Measurements from ENCODE around the gene EPB41L4A.
"Not testable (repeated sequence)": the region's sequence is repeated elsewhere in the genome, so short reads cannot be mapped to it uniquely, and the experiment has no call there.

The EPB41L4A gene

DNA sequence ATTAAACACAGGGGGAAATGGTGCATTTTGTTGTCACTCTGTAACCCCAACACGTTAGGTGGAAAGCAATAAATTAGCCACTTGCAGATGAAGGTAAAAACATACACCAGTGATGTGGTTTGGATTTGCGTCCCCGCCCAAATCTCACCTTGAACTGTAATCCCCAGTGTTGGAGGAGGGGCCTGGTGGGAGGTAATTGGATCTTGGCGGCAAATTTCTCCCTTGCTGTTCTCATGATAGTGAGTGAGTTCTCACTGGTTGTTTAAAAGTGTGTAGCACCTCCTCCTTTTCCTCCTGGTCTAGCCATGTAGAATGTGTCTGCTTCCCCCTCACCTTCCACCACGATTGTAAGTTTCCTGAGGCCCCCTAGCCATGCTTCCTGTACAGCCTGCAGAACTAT is 17.2 kb downstream of the EPB41L4A start:
- in situ Hi-C loops (cut with HindIII; ENCODE audit: low sequenced_read_pairs) = no loop called here

DNA sequence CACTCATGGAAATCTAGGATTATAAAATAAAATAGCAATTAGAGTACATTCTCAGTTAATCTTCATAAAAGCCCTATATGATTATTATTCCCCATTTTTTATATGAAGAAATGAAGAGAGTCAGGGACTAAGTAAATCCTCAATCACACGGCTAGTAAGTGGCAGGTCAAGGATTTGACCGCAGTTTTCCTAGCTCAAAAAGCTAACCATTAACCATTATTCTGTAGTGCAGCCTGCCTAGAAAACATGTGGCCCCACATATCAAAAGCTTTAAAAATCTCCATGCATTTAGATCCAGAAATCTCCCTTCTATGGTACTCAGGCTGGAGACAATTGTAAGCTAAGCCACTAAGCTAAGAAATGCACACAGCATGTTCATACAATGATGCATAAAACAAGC is 21.4 kb downstream of the EPB41L4A start:
- in situ Hi-C loops (cut with HindIII; ENCODE audit: low sequenced_read_pairs) = no loop called here

DNA sequence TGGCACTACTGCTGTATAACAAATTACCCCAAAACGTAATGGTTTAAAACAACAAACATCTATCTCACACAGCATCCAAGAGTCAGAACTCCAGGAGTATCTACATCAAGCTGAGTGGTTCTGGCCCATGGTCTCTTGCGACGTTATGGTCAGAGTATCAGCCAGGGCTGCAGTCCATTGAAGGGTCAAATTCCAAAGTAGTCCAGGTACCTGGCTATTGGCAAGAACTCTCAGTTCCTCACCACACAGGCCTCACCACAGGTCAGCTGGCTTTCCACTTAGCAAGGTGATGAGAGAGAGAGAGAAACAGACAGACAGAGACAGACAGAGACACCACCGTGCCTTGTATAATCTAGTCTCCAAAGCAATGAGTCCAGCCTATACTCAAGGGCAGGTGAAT is 22.6 kb downstream of the EPB41L4A start:
- in situ Hi-C loops (cut with HindIII; ENCODE audit: low sequenced_read_pairs) = no loop called here

DNA sequence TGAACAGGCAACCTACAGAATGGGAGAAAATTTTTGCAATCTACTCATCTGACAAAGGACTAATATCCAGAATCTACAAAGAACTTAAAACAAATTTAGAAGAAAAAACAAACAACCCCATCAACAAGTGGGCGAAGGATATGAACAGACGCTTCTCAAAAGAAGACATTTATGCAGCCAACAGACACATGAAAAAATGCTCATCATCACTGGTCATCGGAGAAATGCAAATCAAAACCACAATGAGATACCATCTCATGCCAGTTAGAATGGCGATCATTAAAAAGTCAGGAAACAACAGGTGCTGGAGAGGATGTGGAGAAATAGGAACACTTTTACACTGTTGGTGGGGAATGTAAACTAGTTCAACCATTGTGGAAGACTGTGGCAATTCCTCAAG is 23.8 kb downstream of the EPB41L4A start:
- in situ Hi-C loops (cut with HindIII; ENCODE audit: low sequenced_read_pairs) = not testable (repeated sequence)

DNA sequence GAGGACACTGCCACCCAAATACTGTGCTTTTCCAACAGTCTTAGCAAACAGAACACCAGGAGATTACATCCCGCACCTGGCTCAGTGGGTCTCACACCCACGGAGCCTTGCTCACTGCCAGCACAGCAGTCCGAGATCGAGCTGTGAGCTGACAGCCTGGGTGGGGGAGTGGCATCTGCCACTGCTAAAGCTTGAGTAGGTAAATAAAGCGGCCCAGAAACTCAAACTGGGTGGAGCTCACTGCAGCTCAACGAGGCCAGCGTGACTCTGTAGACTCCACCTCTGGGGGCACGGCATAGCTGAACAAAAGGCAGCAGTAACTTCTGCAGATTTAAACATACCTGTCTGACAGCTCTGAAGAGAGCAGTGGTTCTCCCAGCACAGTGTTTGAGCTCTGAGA is 28.8 kb downstream of the EPB41L4A start:
- in situ Hi-C loops (cut with HindIII; ENCODE audit: low sequenced_read_pairs) = no loop called here

DNA sequence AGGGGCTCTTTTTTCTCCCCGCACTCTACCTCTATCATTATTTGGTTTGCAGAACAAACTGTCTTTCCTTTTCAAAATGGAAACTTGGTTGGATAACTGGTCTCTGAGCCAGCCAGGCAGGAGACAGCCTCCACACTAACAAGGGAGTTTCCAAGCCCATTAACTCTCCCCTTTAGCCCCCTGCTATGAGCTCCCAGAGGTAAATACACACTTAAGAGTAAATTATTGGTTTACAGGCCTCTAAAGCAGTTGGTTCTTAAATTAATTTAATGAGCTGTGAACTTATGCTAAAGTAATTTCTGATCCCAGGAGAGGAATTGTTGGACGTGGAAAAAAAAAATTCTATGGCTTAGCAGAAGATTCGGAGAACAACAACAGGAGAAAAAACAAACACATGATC is 30.3 kb downstream of the EPB41L4A start:
- in situ Hi-C loops (cut with HindIII; ENCODE audit: low sequenced_read_pairs) = no loop called here

DNA sequence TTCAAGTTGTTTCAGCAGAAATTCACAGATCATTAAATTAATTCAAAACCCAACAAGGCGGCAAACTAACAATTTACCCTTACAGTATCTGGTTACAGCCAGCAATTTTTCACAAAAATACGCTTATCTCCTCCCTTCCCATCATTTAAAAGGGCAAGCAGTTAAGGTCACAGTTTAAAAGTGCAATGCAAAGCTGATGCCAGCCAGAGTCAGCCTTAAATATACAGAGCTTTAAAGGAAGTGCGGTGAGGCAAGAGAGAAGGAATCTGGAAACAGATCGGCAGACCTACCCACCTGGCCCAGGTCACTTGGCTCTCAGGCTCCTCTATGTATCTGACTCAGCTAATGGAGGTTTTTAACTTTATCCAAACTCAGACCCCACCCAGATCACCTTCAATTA is 31.0 kb downstream of the EPB41L4A start:
- in situ Hi-C loops (cut with HindIII; ENCODE audit: low sequenced_read_pairs) = no loop called here

DNA sequence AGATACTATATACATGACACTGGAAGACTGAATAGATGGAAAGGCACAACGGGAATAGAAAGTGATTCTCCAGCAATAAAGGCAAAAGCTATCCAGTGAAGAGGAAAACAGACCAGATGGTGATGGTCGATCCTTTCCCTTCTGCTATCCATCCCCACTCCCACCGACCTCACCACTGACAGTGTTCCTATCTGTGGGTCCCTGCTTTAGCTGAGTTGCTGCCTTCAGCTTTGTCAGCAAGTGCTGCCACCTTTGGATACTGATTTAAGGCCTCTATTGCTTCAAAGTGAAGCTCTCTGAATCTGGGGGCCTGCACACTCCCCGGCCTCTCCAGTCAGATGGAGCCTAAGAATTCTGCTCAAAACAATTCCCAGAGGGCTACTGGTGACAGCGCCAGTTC is 32.3 kb downstream of the EPB41L4A start:
- in situ Hi-C loops (cut with HindIII; ENCODE audit: low sequenced_read_pairs) = no loop called here

DNA sequence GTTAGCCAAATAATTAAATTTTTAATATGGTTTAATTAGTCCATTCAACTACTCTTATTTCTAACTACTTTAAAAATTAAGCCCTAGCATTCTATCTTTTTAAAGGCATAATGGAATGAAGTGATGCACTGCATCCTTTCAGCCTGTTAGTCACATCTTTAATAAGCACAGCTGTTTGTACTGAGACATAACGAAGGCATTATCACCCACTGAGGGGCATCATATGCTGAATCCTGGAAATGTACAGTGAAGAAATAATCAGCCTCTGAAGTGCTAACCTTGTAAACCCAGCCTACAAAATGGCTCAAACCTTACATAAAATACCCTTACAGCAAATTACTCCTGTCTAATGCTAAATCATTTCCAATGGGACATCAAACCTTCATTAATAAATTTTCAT is 33.1 kb downstream of the EPB41L4A start:
- in situ Hi-C loops (cut with HindIII; ENCODE audit: low sequenced_read_pairs) = no loop called here

DNA sequence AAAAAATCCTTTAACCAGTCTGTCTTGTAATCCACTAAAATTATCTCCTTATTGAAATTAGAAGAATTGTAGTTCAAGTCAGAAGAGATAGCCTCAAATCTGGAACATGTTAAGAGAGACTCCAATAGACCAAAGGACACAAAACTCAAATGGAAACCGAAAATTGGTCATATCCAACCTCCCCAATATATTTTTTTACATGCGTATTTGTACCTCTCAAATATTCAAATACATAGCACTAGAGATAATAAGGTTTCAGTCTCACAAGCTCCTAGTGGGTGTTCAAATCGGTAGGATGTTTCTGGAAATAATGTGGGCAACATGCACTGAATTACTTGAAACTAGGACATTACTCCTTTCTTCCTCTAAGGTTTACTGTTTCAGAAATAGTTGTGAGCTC is 33.5 kb downstream of the EPB41L4A start:
- in situ Hi-C loops (cut with HindIII; ENCODE audit: low sequenced_read_pairs) = no loop called here

DNA sequence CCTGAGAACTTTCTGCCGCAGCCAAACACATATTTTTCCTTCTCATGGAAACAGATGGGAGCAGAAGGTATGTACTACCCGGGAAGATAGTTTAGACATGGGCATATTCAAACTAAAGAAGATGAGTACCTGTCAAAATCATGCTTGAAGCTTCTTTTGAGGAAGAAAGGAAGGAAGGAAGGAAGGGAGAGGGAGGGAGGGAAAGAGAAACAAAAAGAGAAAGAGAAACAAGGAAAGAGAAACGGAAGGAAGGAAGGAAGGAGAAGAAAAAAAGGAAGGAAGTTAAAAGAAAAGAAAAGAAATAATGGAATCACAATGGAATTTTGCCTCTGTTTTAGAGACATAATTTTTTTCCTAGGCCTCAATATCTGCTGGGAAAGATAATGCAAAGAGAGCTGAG is 34.6 kb downstream of the EPB41L4A start:
- in situ Hi-C loops (cut with HindIII; ENCODE audit: low sequenced_read_pairs) = no loop called here

DNA sequence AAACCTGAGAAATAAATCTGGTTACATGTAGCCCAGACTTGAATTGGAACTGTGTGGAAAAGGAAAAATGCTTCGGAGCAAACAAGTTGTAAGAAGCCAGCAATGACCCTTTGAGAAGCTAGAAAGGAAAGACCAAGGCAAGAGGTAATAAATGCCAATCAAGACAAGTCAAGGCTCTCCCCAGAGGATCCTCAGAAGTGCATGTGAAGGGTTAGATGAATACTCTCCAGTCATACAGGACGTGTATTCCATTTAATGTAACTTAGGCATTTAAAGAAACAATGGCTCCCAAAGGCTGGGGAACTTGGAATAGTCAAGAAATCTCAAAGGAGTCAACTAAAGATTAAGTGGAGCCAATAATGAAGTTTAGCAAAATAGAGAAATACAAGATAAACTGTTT is 36.2 kb downstream of the EPB41L4A start:
- in situ Hi-C loops (cut with HindIII; ENCODE audit: low sequenced_read_pairs) = no loop called here

DNA sequence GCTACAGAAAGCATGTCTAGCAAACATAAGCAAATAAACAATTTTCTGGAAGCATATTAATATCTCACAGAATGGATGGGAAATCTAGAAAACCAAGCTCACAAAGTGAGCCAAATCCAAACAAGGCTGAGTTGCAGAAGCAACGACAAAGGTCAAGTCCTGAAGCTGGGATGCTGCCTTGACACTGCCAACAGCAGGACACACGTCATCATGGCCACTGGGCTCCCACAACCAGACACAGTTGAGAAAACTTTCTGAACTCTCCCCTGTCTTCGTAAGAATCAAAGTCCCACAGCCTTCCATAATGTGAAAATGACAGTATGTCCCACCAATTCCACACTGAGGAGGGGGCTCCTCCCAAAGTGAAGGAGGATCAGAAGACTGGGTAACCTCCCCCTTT is 37.6 kb downstream of the EPB41L4A start:
- in situ Hi-C loops (cut with HindIII; ENCODE audit: low sequenced_read_pairs) = no loop called here

DNA sequence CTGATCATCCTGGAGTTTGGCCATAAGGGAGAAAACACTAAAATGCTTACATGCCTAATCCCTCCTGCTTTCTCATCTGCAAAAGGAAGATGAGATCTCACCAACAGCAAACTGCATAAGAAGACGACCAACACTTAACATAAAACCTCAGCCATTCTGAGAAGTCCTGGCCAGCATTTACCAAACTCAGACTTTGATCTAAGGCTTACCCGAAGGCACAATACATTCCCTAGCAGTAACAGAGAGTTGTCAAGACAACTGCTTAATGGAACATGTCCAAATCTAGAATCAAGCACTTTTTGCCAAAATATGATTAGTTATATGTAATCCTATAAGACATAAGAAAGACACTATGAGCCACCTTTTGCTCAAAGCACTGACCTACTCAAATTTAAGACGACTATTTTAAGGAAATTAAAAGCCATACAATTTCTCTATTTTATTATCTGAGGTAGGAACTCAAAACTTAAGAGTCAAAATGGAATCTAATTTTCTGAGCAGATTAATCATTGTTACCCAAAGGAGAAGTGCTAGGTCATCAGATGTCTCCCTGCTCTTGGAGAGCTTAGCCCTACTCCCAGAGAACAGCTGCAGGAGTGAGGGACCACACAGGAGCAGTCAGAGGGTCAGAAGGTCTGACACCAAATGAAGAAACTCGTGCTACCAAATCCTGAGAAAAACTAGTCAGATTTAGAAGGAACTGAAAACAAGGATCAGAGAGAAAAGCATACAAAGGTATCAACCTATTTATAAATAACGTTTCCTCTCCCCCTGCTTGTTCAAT is 39.3 kb downstream of the EPB41L4A start:
- in situ Hi-C loops (cut with HindIII; ENCODE audit: low sequenced_read_pairs) = no loop called here

DNA sequence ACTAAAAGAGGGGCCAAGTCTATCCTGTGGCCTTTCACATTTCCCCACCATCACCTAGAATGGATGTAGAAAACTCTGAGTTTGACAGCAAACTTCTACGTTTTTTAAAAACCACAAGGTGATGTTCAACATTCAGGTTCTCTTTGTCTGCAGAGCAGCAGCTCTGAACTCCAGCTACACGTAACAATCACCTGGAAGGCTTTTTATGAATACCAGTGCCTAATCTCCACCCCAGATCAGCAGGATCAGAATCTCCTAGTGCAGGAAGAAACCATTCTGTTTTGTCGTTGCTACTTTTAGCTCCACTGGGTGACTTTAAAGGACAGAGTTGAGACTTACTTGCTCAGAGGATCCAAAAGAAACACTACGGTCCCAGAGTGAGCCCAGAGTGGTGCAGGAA is 44.3 kb downstream of the EPB41L4A start:
- in situ Hi-C loops (cut with HindIII; ENCODE audit: low sequenced_read_pairs) = no loop called here

DNA sequence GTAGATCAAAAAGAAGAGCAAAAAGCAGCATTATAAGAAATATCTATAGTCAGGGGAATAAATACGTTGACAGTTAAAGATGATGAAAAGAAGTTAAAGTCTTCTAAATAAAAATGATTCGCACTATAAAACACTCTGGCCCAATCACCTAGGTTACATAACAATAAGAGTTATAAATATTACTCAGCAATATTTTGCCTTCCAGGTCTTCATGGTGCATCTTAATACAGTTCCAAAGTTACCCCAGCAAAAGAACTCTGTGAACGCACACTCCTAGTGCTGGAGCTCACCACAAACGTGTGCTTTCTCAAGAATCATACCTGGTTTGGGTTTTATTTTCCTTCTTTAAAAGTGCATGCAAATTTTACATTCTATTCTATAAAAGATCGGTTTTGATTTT is 44.7 kb downstream of the EPB41L4A start:
- in situ Hi-C loops (cut with HindIII; ENCODE audit: low sequenced_read_pairs) = no loop called here

DNA sequence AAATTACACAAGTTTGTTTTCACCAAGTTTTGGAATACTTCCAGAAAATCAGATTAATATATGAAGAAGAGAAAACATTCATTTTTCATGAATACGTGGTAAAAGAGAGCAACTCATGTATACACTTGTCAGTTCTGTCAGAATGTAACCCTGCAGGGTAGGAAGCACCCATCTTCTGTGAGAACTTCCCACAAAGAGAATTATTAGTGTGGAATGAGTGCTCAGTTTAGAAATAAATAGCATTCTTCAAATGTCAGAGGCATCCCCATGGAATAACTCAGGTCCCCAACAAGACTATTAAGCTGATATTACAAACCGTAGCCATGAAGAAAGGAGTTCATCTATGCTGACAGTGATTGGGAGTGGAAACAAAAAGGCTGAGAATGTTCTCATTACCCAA is 45.2 kb downstream of the EPB41L4A start:
- in situ Hi-C loops (cut with HindIII; ENCODE audit: low sequenced_read_pairs) = no loop called here

DNA sequence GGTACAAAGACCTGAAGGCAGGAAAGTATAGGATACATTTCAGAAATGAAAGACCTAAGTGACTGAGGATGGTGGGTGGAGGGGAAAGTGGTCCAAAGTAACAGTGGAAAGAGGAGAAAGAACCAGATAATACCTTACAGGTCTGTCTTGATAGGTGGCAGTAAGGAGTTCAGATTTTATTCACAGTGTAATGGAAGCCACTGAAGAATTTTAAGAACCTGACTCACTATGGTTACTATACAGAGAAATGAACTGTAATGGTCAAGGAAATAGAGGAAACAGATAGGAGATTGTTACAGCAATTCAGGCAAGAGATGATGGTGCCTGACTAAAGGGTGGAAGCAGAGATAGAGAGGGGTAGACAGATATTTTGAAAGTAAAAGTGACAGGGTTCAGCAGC is 46.5 kb downstream of the EPB41L4A start:
- in situ Hi-C loops (cut with HindIII; ENCODE audit: low sequenced_read_pairs) = no loop called here

DNA sequence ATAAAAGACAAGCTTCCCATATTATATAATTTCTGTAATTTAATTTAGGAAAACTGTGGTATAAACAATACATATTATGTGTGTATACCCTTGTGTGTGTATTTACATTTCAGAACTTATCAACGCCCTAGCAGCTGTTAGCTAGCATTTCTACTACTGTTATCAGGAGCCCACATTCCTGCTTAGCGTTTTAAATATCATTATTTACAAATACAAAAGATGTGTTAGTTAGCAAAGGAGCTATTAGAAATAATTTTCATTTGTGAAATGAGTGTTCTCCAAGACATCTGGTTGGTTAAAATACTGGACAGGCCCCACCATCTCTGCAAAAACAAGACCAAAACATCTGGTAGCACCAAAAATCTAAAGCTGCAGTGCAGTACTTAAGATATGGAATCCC is 48.0 kb downstream of the EPB41L4A start:
- in situ Hi-C loops (cut with HindIII; ENCODE audit: low sequenced_read_pairs) = no loop called here

DNA sequence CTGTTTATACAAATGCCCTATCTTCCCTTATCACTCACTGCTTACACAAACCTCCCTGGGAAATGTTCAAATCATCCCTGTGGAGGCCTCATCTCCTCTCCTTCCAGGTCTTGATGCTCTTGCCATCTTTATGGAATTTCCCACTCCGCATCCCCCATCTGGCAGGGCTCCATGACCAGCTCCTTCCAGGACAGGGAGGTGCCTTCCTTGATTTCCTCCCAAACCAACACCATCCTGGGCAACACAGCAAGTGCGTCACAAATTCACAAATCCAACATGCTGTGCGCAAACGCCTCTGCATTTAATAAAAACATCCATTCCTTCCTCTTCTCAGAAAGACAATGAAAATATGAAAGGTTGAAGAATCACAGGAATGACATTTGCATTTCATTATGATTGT is 51.7 kb downstream of the EPB41L4A start:
- in situ Hi-C loops (cut with HindIII; ENCODE audit: low sequenced_read_pairs) = no loop called here

DNA sequence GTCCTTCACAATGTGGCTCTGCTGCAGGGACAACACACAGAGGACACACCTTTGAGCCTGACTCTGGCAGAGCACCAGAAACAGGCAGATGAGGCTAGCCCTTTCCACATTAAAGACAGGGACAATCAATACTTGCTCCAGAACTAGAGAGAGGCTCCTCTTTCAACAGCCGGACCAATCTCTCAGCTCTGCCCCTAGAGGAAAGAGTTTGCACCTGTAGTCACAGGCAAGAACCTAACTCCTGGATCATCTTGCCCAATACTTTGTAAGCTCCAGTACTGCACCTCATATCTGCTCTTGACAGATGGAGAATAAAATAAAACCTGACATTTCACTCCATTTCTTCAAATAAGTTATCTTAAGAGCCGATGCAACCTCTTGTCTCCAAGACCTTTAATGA is 52.1 kb downstream of the EPB41L4A start:
- in situ Hi-C loops (cut with HindIII; ENCODE audit: low sequenced_read_pairs) = no loop called here

DNA sequence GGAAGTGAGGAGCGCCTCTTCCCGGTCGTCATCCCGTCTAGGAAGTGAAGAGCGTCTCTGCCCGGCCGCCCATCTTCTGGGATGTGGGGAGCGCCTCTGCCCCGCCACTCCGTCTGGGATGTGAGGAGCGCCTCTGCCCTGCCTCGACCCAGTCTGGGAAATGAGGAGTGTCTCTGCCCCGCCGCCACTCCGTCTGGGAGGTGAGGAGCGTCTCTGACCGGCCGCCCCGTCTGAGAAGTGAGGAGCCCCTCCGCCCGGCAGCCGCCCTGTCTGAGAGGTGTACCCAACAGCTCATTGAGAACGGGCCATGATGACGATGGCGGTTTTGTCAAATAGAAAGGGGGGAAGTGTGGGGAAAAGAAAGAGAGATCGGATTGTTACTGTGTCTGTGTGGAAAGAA is 58.3 kb downstream of the EPB41L4A start:
- in situ Hi-C loops (cut with HindIII; ENCODE audit: low sequenced_read_pairs) = not testable (repeated sequence)
